Measurements from ENCODE around the gene TMEM47.

GRCh38 chrX:34612036-34612435, 45.0 kb downstream of the TMEM47 start:
- TF ChIP-seq CTCF (IDR thresholded peaks at IDR 0.05) (no peak), POLR2A (IDR thresholded peaks at IDR 0.05) (no peak)
